A673 (cell line): Measurements from ENCODE around the gene ITGB1BP1.

Experiments
- CTCF ChIP-seq: fragments of 300-800, 200-600 bp; sonication (generic); conservative IDR thresholded peaks from 2 replicates; pipeline ENCODE4 v1.5.1; 2017; ENCODE audit warnings: low read depth, mild to moderate bottlenecking, antibody characterized with exemption, low read length, moderate library complexity, mixed read lengths
- EZH2 ChIP-seq: fragments of 200-600 bp; sonication (generic); IDR thresholded peaks from 2 replicates; pipeline ENCODE4 v1.6.1; 2017; ENCODE audit warnings: borderline replicate concordance, low read depth, mild to moderate bottlenecking, mixed read lengths, antibody characterized with exemption, low read length; ENCODE audit not compliant: poor library complexity, severe bottlenecking

- TF ChIP-seq CTCF: no peak
- TF ChIP-seq EZH2: no peak
These were observed 63.9 kb downstream of the ITGB1BP1 start for GRCh38 chr2:9359463-9359862.
